HG03460 (cell line): Measurements from ENCODE around the gene ZNF169.
"Not testable (repeated sequence)": the region's sequence is repeated elsewhere in the genome, so short reads cannot be mapped to it uniquely, and the experiment has no call there.

Source experiments
- ATAC-seq: cut with Tn5 transposase; IDR thresholded peaks from one replicate; pipeline ENCODE4 v1.9.1; 2021; ENCODE audit not compliant: unreplicated experiment

The ZNF169 gene

GRCh38 chr9:94286116-94286515, 27.0 kb downstream of the ZNF169 start:
- ATAC-seq: no peak

- no peak for ATAC-seq
Measured at GRCh38 chr9:94287877-94288513, 28.9 kb downstream of the ZNF169 start.

- ATAC-seq: no peak
Measured at GRCh38 chr9:94289691-94290090, 30.6 kb downstream of the ZNF169 start.

- ATAC-seq: no peak
Measured at GRCh38 chr9:94298949-94299599, 40.0 kb downstream of the ZNF169 start.

- ATAC-seq: no peak
Measured at GRCh38 chr9:94300470-94301301, 41.6 kb downstream of the ZNF169 start.

GRCh38 chr9:94301583-94301982, 42.5 kb downstream of the ZNF169 start:
- no peak for ATAC-seq

- ATAC-seq: no peak
Measured at GRCh38 chr9:94302426-94302825, 43.3 kb downstream of the ZNF169 start.

GRCh38 chr9:94303321-94303720, 44.2 kb downstream of the ZNF169 start:
- ATAC-seq: no peak

GRCh38 chr9:94315034-94315984, 56.2 kb downstream of the ZNF169 start:
- not testable (repeated sequence) for ATAC-seq

GRCh38 chr9:94316236-94316635, 57.1 kb downstream of the ZNF169 start:
- ATAC-seq: not testable (repeated sequence)

- not testable (repeated sequence) for ATAC-seq
Measured at GRCh38 chr9:94317949-94318657, 59.0 kb downstream of the ZNF169 start.

GRCh38 chr9:94322342-94322940, 63.3 kb downstream of the ZNF169 start:
- ATAC-seq: not testable (repeated sequence)

GRCh38 chr9:94323153-94323798, 64.2 kb downstream of the ZNF169 start:
- not testable (repeated sequence) for ATAC-seq

GRCh38 chr9:94325583-94325982, 66.5 kb downstream of the ZNF169 start:
- ATAC-seq: not testable (repeated sequence)

- not testable (repeated sequence) for ATAC-seq
Measured at GRCh38 chr9:94328544-94328943, 69.4 kb downstream of the ZNF169 start, which contains the start of gene NUTM2F. Gene NUTM2F (minus strand): TSS chr9:94328644. CDS start chr9:94328623, 21 bp downstream.

GRCh38 chr9:94336445-94336844, 77.3 kb downstream of the ZNF169 start:
- ATAC-seq: not testable (repeated sequence)

- not testable (repeated sequence) for ATAC-seq
Measured at GRCh38 chr9:94338723-94339122, 79.6 kb downstream of the ZNF169 start.

- ATAC-seq: not testable (repeated sequence)
Measured at GRCh38 chr9:94339657-94340056, 80.6 kb downstream of the ZNF169 start.

GRCh38 chr9:94340750-94341149, 81.7 kb downstream of the ZNF169 start:
- not testable (repeated sequence) for ATAC-seq
